Measurements from ENCODE around the gene COLGALT1.

COLGALT1 gene

GRCh38 chr19:17607936-17608335, 52.5 kb downstream of the COLGALT1 start:
- Histone ChIP-seq H3K36me3 (no peaks in the 10 kb centered on the region), H3K27ac (no peak overlapping the region), H3K4me2 (no peak overlapping the region), H3K27me3 (no peaks in the 10 kb centered on the region), H3K4me3 (no peak overlapping the region), H3K9ac (no peak overlapping the region), H3K4me1 (peaks cover 8 to 60% (median 43%) of the 10 kb centered on the region in 10 experiments), H3K9me3 (replicated peaks in 1 of 11) (no peaks in the 10 kb centered on the region), H4K20me1 (no peaks in the 10 kb centered on the region)
- TF ChIP-seq Cebpa-rat (IDR thresholded peaks at IDR 0.05) = no peak

GRCh38 chr19:17610384-17610783, 54.9 kb downstream of the COLGALT1 start:
- Histone ChIP-seq H3K9ac (peak overlapping the region in 3 of 11 experiments; percentile 39 to 51 (median 47); a peak in 5 of 22 replicates), H3K9me3 (replicated peaks in 1 of 11) (no peaks in the 10 kb centered on the region), H4K20me1 (no peaks in the 10 kb centered on the region), H3K4me1 (peaks cover 0 to 36% (median 22%) of the 10 kb centered on the region in 10 experiments; a peak in 17 of 20 replicates), H3K27ac (peak overlapping the region in 7 of 11 experiments; percentile 35 to 73 (median 57); a peak in 9 of 22 replicates), H3K27me3 (no peaks in the 10 kb centered on the region), H3K4me2 (peak overlapping the region in 4 of 11 experiments; percentile 11 to 35 (median 30); a peak in 5 of 22 replicates), H3K4me3 (no peak overlapping the region), H3K36me3 (no peaks in the 10 kb centered on the region)
- no peak for TF ChIP-seq Cebpa-rat (IDR thresholded peaks at IDR 0.05)

- H3K4me2 ChIP-seq = peak overlapping the region in 9 of 11 experiments; percentile 0 to 36 (median 31); a peak in 9 of 22 replicates
- no peaks in the 10 kb centered on the region for H3K9me3 ChIP-seq (replicated peaks in 1 of 11)
- H3K36me3 ChIP-seq = no peaks in the 10 kb centered on the region
- no peaks in the 10 kb centered on the region for H4K20me1 ChIP-seq
- H3K27ac ChIP-seq = peak overlapping the region in 8 of 11 experiments; percentile 35 to 73 (median 53); a peak in 13 of 22 replicates
- H3K27me3 ChIP-seq = no peaks in the 10 kb centered on the region
- no peak overlapping the region for H3K4me3 ChIP-seq
- H3K4me1 ChIP-seq = peaks cover 11 to 47% (median 30%) of the 10 kb centered on the region in 10 experiments
- H3K9ac ChIP-seq = peak overlapping the region in 4 of 11 experiments; percentile 31 to 51 (median 43); a peak in 5 of 22 replicates
- TF ChIP-seq Cebpa-rat (IDR thresholded peaks at IDR 0.05) = peak in 2 of 11 experiments; percentile 6 to 48; a peak in 1 of 22 replicates
These were observed 56.2 kb downstream of the COLGALT1 start for GRCh38 chr19:17611462-17612244.

- H3K9me3 ChIP-seq (replicated peaks in 1 of 11) = no peaks in the 10 kb centered on the region
- no peak overlapping the region for H3K27ac ChIP-seq
- no peak for TF ChIP-seq Cebpa-rat (IDR thresholded peaks at IDR 0.05)
These were observed 59.0 kb downstream of the COLGALT1 start for GRCh38 chr19:17614476-17614875.

GRCh38 chr19:17615889-17616685, 60.6 kb downstream of the COLGALT1 start:
- H3K9ac ChIP-seq = peak overlapping the region; percentile 69 to 83 (median 78)
- H3K4me2 ChIP-seq = peak overlapping the region; percentile 83 to 96 (median 94)
- H3K4me3 ChIP-seq = peak overlapping the region; percentile 36 to 65 (median 48)
- H3K27ac ChIP-seq = peak overlapping the region; percentile 33 to 87 (median 77); a peak in 19 of 22 replicates
- H3K27me3 ChIP-seq = no peaks in the 10 kb centered on the region
- TF ChIP-seq Cebpa-rat (IDR thresholded peaks at IDR 0.05) = no peak
- H3K4me1 ChIP-seq = peaks cover 18 to 46% (median 32%) of the 10 kb centered on the region in 10 experiments
- H4K20me1 ChIP-seq = no peaks in the 10 kb centered on the region
- H3K9me3 ChIP-seq (replicated peaks in 1 of 11) = peaks cover 0 to under 1% (median 0%) of the 10 kb centered on the region in 11 experiments; a peak in 2 of 22 replicates
- H3K36me3 ChIP-seq = no peaks in the 10 kb centered on the region

More at GRCh38 chr19:17614476-17614875, 59.0 kb downstream of the COLGALT1 start:
- no peaks in the 10 kb centered on the region for H3K36me3 ChIP-seq
- H3K4me2 ChIP-seq = no peak overlapping the region
- H3K9ac ChIP-seq = no peak overlapping the region
- no peaks in the 10 kb centered on the region for H3K27me3 ChIP-seq
- H4K20me1 ChIP-seq = no peaks in the 10 kb centered on the region
- H3K4me1 ChIP-seq = peaks cover 18 to 47% (median 34%) of the 10 kb centered on the region in 10 experiments
- no peak overlapping the region for H3K4me3 ChIP-seq

- H3K27ac ChIP-seq = peak overlapping the region; percentile 33 to 87 (median 77); a peak in 19 of 22 replicates
- H3K36me3 ChIP-seq = no peaks in the 10 kb centered on the region
- H3K4me3 ChIP-seq = peak overlapping the region; percentile 36 to 65 (median 48)
- H3K9me3 ChIP-seq (replicated peaks in 1 of 11) = peaks cover 2 to 6% (median 4%) of the 10 kb centered on the region in 11 experiments; a peak in 20 of 22 replicates
- peak overlapping the region; percentile 83 to 96 (median 94) for H3K4me2 ChIP-seq
- TF ChIP-seq Cebpa-rat (IDR thresholded peaks at IDR 0.05) = no peak
- peak overlapping the region; percentile 69 to 83 (median 78) for H3K9ac ChIP-seq
- H4K20me1 ChIP-seq = no peaks in the 10 kb centered on the region
- H3K27me3 ChIP-seq = no peaks in the 10 kb centered on the region
- H3K4me1 ChIP-seq = peaks cover 18 to 46% (median 32%) of the 10 kb centered on the region in 10 experiments
These were observed 61.2 kb downstream of the COLGALT1 start for GRCh38 chr19:17616686-17616960.

- Histone ChIP-seq H3K9me3 (replicated peaks in 1 of 11) (peaks cover 8 to 11% (median 10%) of the 10 kb centered on the region in 11 experiments; a peak in 21 of 22 replicates), H3K27ac (peak overlapping the region; percentile 33 to 87 (median 77); a peak in 19 of 22 replicates), H3K4me1 (peaks cover 18 to 44% (median 31%) of the 10 kb centered on the region in 10 experiments), H3K9ac (peak overlapping the region; percentile 69 to 83 (median 78)), H3K27me3 (no peaks in the 10 kb centered on the region), H3K36me3 (no peaks in the 10 kb centered on the region), H3K4me3 (peak overlapping the region in 9 of 10 experiments; percentile 36 to 65 (median 49); a peak in 18 of 20 replicates), H4K20me1 (no peaks in the 10 kb centered on the region), H3K4me2 (peak overlapping the region; percentile 83 to 96 (median 94))
- no peak for TF ChIP-seq Cebpa-rat (IDR thresholded peaks at IDR 0.05)
These were observed 61.7 kb downstream of the COLGALT1 start for GRCh38 chr19:17616961-17617806.

- no peak for TF ChIP-seq Cebpa-rat (IDR thresholded peaks at IDR 0.05)
- H3K4me1 ChIP-seq = peaks cover 18 to 44% (median 31%) of the 10 kb centered on the region in 10 experiments
- H3K9ac ChIP-seq = no peak overlapping the region
- H3K4me2 ChIP-seq = no peak overlapping the region
- no peak overlapping the region for H3K4me3 ChIP-seq
- H3K27ac ChIP-seq = no peak overlapping the region
- H3K36me3 ChIP-seq = no peaks in the 10 kb centered on the region
- peaks cover 8 to 17% (median 12%) of the 10 kb centered on the region in 11 experiments; a peak in 21 of 22 replicates for H3K9me3 ChIP-seq (replicated peaks in 1 of 11)
- no peaks in the 10 kb centered on the region for H3K27me3 ChIP-seq
- no peaks in the 10 kb centered on the region for H4K20me1 ChIP-seq
These were observed 62.4 kb downstream of the COLGALT1 start for GRCh38 chr19:17617807-17618192.

Measured in BLaER1 treated with 17β-estradiol and CSF1 and Interleukin-3, amounts not matched to agents 10 nM and 100 nM (cell line).